PC-9 (cell line): ENCODE measurements around the gene PTBP2. TPM values are rescaled to one million over a fixed set of nuclear protein-coding genes. Genes with fewer than 3 reads are reported as not detected.

Experiments
- BruUV-seq: library from RNA; stranded (reverse); fragments of 400-500 nt; replicated peaks from 2 replicates; lab custom pipeline; 2021; lab: Mats Ljungman, UMichigan
- CTCF ChIA-PET: fragments of 300-600 bp; sonication (Branson Sonifier 250); formaldehyde crosslinking; loops from one replicate; lab custom pipeline; 2022; ENCODE audit warnings: antibody characterized with exemption; lab: Charles Lee
- POLR2A ChIA-PET: fragments of 300-600 bp; sonication (Branson Sonifier 250); formaldehyde crosslinking; loops from one replicate; lab custom pipeline; 2022; ENCODE audit warnings: antibody characterized with exemption; ENCODE audit not compliant: unreplicated experiment; lab: Charles Lee
- DNase-seq, 2 experiments: peaks; one replicate each; pipeline versions ENCODE4 v3.0.0 to v3.0.0-alpha.2; 2015 to 2022; ENCODE audit warnings: mixed read lengths in 1 of 2
- H2AFZ ChIP-seq: fragments of 200-600 bp; sonication (generic); 2 replicates; pipeline ENCODE4 v1.8.1; 2017; ENCODE audit warnings: antibody characterized with exemption
- H3F3A ChIP-seq: fragments of 200-600 bp; sonication (generic); 2 replicates; pipeline ENCODE4 v1.8.1; 2017; ENCODE audit warnings: antibody characterized with exemption, mild to moderate bottlenecking, low read depth; ENCODE audit not compliant: insufficient read depth
- H3K27ac ChIP-seq: fragments of 200-600 bp; sonication (generic); 2 replicates; pipeline ENCODE4 v1.6.1; 2016; ENCODE audit warnings: mixed run types
- H3K27me3 ChIP-seq: fragments of 200-600 bp; sonication (generic); 2 replicates; pipeline ENCODE4 v1.6.1; 2016; ENCODE audit warnings: low read depth, mixed run types; ENCODE audit not compliant: insufficient read depth
- H3K36me3 ChIP-seq: fragments of 200-600 bp; sonication (generic); 2 replicates; pipeline ENCODE4 v1.6.1; 2016; ENCODE audit warnings: low read depth, mixed run types
- H3K4me1 ChIP-seq: fragments of 200-600 bp; sonication (generic); replicated peaks from 2 replicates; pipeline ENCODE4 v1.6.1; 2016; ENCODE audit warnings: mixed run types; ENCODE audit not compliant: insufficient read depth
- H3K4me2 ChIP-seq: fragments of 200-600 bp; sonication (generic); 2 replicates; pipeline ENCODE4 v1.6.1; 2017; ENCODE audit warnings: mixed run types
- H3K4me3 ChIP-seq: fragments of 200-600 bp; sonication (generic); 2 replicates; pipeline ENCODE4 v1.6.1; 2016; ENCODE audit warnings: mixed run types
- H3K79me2 ChIP-seq: fragments of 200-600 bp; sonication (generic); 2 replicates; pipeline ENCODE4 v1.6.1; 2017; ENCODE audit warnings: low read depth, mixed run types
- H3K9me2 ChIP-seq: fragments of 200-600 bp; sonication (generic); 2 replicates; pipeline ENCODE4 v1.8.1; 2017; ENCODE audit warnings: mild to moderate bottlenecking; ENCODE audit not compliant: insufficient read depth
- H3K9me3 ChIP-seq: fragments of 200-600 bp; sonication (generic); 2 replicates; pipeline ENCODE4 v1.8.1; 2016; ENCODE audit warnings: low read depth; ENCODE audit not compliant: insufficient read depth
- H4K20me1 ChIP-seq: fragments of 200-600 bp; sonication (generic); 2 replicates; pipeline ENCODE4 v1.8.1; 2017; ENCODE audit not compliant: insufficient read depth
- CTCF ChIP-seq: fragments of 200-600 bp; sonication (generic); conservative IDR thresholded peaks from 2 replicates; pipeline ENCODE4 v1.6.1; 2017; ENCODE audit warnings: mixed run types, antibody characterized with exemption, mild to moderate bottlenecking, moderate library complexity
- EZH2 ChIP-seq: fragments of 200-600 bp; sonication (generic); IDR thresholded peaks from 2 replicates; pipeline ENCODE4 v1.8.0; 2017; ENCODE audit warnings: antibody characterized with exemption, low read depth
- intact Hi-C: fragments of 100-400 bp; cut with micrococcal nuclease; formaldehyde crosslinking; loops from one replicate; pipeline ENCODE4 v1.10.0; 2022; ENCODE audit not compliant: unreplicated experiment
- total RNA-seq: library from RNA; stranded (reverse); gene quantifications from 2 replicates; pipeline ENCODE4 v1.2.3, GENCODE V29; 2021

Gene PTBP2
- total RNA-seq, 1 experiment from 2014 or later: 14.0 TPM

GRCh38 chr1:96843196-96843595, 121.6 kb downstream of the PTBP2 start:
- Histone ChIP-seq H3F3A (no peaks in the 10 kb centered on the region), H3K36me3 (no peaks in the 10 kb centered on the region), H3K27me3 (no peaks in the 10 kb centered on the region), H3K9me3 (no peaks in the 10 kb centered on the region), H4K20me1 (no peaks in the 10 kb centered on the region), H3K27ac (no peak overlapping the region), H3K4me2 (no peak overlapping the region), H3K4me1 (no peaks in the 10 kb centered on the region), H3K79me2 (no peaks in the 10 kb centered on the region), H2AFZ (no peak overlapping the region), H3K9me2 (no peaks in the 10 kb centered on the region), H3K4me3 (no peak overlapping the region)
- CTCF ChIA-PET: no interaction called here
- no peak for TF ChIP-seq CTCF
- no peak for TF ChIP-seq EZH2
- intact Hi-C loops: no loop called here
- POLR2A ChIA-PET: no interaction called here
- BruUV-seq: no TSS peak
- no peak for DNase-seq

GRCh38 chr1:96843601-96844000, 122.0 kb downstream of the PTBP2 start:
- no TSS peak for BruUV-seq
- no peak overlapping the region for H2AFZ ChIP-seq

GRCh38 chr1:96845464-96845863, 123.9 kb downstream of the PTBP2 start:
- Histone ChIP-seq H3K36me3 (no peaks in the 10 kb centered on the region), H3K4me2 (no peak overlapping the region), H3K9me3 (no peaks in the 10 kb centered on the region), H3K27me3 (no peaks in the 10 kb centered on the region), H3K79me2 (no peaks in the 10 kb centered on the region), H3K4me3 (no peak overlapping the region), H3F3A (no peaks in the 10 kb centered on the region), H3K9me2 (no peaks in the 10 kb centered on the region), H2AFZ (no peak overlapping the region), H4K20me1 (no peaks in the 10 kb centered on the region), H3K4me1 (no peaks in the 10 kb centered on the region), H3K27ac (no peak overlapping the region)
- no peak for DNase-seq
- no TSS peak for BruUV-seq
- intact Hi-C loops: no loop called here
- ChIA-PET CTCF (no interaction called here), POLR2A (no interaction called here)
- TF ChIP-seq EZH2 (no peak), CTCF (peak; percentile 59)

More at GRCh38 chr1:96843601-96844000, 122.0 kb downstream of the PTBP2 start:
- intact Hi-C loops: no loop called here
- no peak for DNase-seq
- Histone ChIP-seq H3K27me3 (no peaks in the 10 kb centered on the region), H4K20me1 (no peaks in the 10 kb centered on the region), H3K36me3 (no peaks in the 10 kb centered on the region), H3K9me2 (no peaks in the 10 kb centered on the region), H3K4me2 (no peak overlapping the region), H3K9me3 (no peaks in the 10 kb centered on the region), H3K27ac (no peak overlapping the region), H3K79me2 (no peaks in the 10 kb centered on the region), H3K4me1 (no peaks in the 10 kb centered on the region), H3F3A (no peaks in the 10 kb centered on the region), H3K4me3 (no peak overlapping the region)
- CTCF ChIA-PET: no interaction called here
- POLR2A ChIA-PET: no interaction called here
- TF ChIP-seq CTCF (no peak), EZH2 (no peak)
